GM18909 (cell line): ENCODE data around the gene GJA3.

Experiments
- ATAC-seq: cut with Tn5 transposase; IDR thresholded peaks from one replicate; pipeline ENCODE4 v1.9.1; 2021; ENCODE audit warnings: mild to moderate bottlenecking; ENCODE audit not compliant: unreplicated experiment, poor library complexity

Gene GJA3

GRCh38 chr13:20101467-20102316, 59.2 kb downstream of the GJA3 start:
- ATAC-seq: no peak

- no peak for ATAC-seq
These were observed 61.5 kb downstream of the GJA3 start for GRCh38 chr13:20099319-20099718.

GRCh38 chr13:20093951-20094350, 66.9 kb downstream of the GJA3 start:
- ATAC-seq: no peak

GRCh38 chr13:20090349-20090748, 70.5 kb downstream of the GJA3 start:
- ATAC-seq: no peak
